Epithelial cell of prostate (primary cell): Measurements from ENCODE around the gene LRIT2.

Source experiments
- DNase-seq: peaks from one replicate; pipeline ENCODE4 v3.0.0-alpha.2; 2011; ENCODE audit warnings: low read depth, low spot score
- H3K27ac ChIP-seq: fragments of 450-650 bp; 2 replicates; pipeline ENCODE4 v1.5.1; 2017; ENCODE audit warnings: mild to moderate bottlenecking

LRIT2 gene

GRCh38 chr10:84208023-84208422 is 17.3 kb downstream of the LRIT2 start:
- no peak for DNase-seq
- H3K27ac ChIP-seq = no peak overlapping the region

- H3K27ac ChIP-seq = no peak overlapping the region
- DNase-seq = no peak
These were observed 19.4 kb downstream of the LRIT2 start for GRCh38 chr10:84205853-84206525.

GRCh38 chr10:84205049-84205852 is 20.1 kb downstream of the LRIT2 start:
- no peak for DNase-seq

GRCh38 chr10:84204610-84205009 is 20.7 kb downstream of the LRIT2 start:
- no peak overlapping the region for H3K27ac ChIP-seq
- DNase-seq = no peak

More at GRCh38 chr10:84205049-84205852, 20.1 kb downstream of the LRIT2 start:
- no peak overlapping the region for H3K27ac ChIP-seq

GRCh38 chr10:84204122-84204521 is 21.2 kb downstream of the LRIT2 start:
- DNase-seq = no peak
- no peak overlapping the region for H3K27ac ChIP-seq

GRCh38 chr10:84202349-84202748 is 23.0 kb downstream of the LRIT2 start:
- no peak for DNase-seq
- no peak overlapping the region for H3K27ac ChIP-seq

GRCh38 chr10:84201682-84202081 is 23.7 kb downstream of the LRIT2 start:
- H3K27ac ChIP-seq = no peak overlapping the region
- no peak for DNase-seq

- no peak for DNase-seq
- no peak overlapping the region for H3K27ac ChIP-seq
These were observed 24.1 kb downstream of the LRIT2 start for GRCh38 chr10:84201244-84201606.

- DNase-seq = no peak
- no peak overlapping the region for H3K27ac ChIP-seq
These were observed 24.7 kb downstream of the LRIT2 start for GRCh38 chr10:84200537-84201243.

- DNase-seq = no peak
These were observed 27.0 kb downstream of the LRIT2 start for GRCh38 chr10:84198206-84198915.

GRCh38 chr10:84197643-84198042 is 27.7 kb downstream of the LRIT2 start:
- DNase-seq = no peak
- no peak overlapping the region for H3K27ac ChIP-seq

More at GRCh38 chr10:84198206-84198915, 27.0 kb downstream of the LRIT2 start:
- H3K27ac ChIP-seq = no peak overlapping the region

GRCh38 chr10:84196941-84197340 is 28.4 kb downstream of the LRIT2 start:
- no peak for DNase-seq
- H3K27ac ChIP-seq = no peak overlapping the region

GRCh38 chr10:84196083-84196482 is 29.3 kb downstream of the LRIT2 start:
- DNase-seq = no peak

GRCh38 chr10:84195044-84195830 is 30.1 kb downstream of the LRIT2 start:
- no peak for DNase-seq
- H3K27ac ChIP-seq = no peak overlapping the region

More at GRCh38 chr10:84196083-84196482, 29.3 kb downstream of the LRIT2 start:
- H3K27ac ChIP-seq = no peak overlapping the region

- DNase-seq = no peak
- no peak within 1 kb of the TSS for H3K27ac ChIP-seq
These were observed 30.8 kb downstream of the LRIT2 start, which contains the start of gene CDHR1 for GRCh38 chr10:84194424-84195043. TSS of gene CDHR1 (plus strand) at chr10:84194537. CDS start at chr10:84194761, 224 bp downstream.

GRCh38 chr10:84193846-84194423 is 31.4 kb downstream of the LRIT2 start:
- no peak for DNase-seq
- no peak overlapping the region for H3K27ac ChIP-seq

- H3K27ac ChIP-seq = no peak overlapping the region
- no peak for DNase-seq
These were observed 32.0 kb downstream of the LRIT2 start for GRCh38 chr10:84193327-84193726.

GRCh38 chr10:84191106-84191505 is 34.2 kb downstream of the LRIT2 start:
- H3K27ac ChIP-seq = no peak overlapping the region
- DNase-seq = no peak

- DNase-seq = no peak
- no peak overlapping the region for H3K27ac ChIP-seq
These were observed 34.7 kb downstream of the LRIT2 start for GRCh38 chr10:84190621-84191020.
